ENCODE data around the gene PRR18.
A peak's percentile ranks its signal among the peaks of the same experiment; 100 is the strongest.
"Not testable (repeated sequence)": the region's sequence is repeated elsewhere in the genome, so short reads cannot be mapped to it uniquely, and the experiment has no call there.

The PRR18 gene

DNA sequence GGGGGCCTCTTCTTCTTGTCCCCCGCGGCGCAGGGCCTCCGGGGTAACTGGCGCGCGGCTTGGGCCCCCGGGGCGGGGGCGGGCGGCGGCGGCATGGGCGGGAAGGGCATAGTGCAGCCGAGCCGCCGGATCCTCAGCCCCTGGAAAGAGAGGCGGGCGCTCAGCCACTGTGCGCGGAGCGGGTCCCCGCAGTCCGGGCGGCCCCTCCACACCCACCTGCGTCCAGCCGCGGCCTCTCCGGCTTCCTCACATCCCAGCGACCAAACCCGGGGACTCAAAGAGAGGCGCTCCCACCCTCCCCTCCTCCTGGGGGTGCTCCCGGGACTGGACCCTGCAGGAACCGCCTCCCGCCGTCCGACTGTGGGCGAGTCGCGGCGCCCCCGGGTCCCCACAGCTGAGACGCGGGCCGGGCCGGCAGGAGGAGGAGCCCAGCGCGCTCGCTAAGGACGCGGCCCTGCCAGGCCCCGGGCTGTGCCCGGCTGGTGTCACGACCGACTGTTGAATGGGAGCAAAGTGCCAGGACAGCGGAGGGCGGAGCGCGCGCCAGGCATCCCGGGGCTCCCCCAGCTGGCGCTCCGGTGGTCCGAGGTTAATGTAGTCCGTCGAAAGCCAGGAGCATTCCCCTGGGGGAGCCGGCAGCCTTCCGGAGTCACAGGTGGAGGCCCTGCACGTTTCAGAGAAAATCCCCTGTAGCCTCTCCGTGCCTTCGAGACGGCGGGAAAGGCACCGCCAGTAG, at the start of gene PRR18:
Gene PRR18, minus strand, starts transcription at position 360 of the 736 bp plus-strand sequence. Its CDS starts 250 bp downstream, at position 110.
- no peak for DNase-seq

DNA sequence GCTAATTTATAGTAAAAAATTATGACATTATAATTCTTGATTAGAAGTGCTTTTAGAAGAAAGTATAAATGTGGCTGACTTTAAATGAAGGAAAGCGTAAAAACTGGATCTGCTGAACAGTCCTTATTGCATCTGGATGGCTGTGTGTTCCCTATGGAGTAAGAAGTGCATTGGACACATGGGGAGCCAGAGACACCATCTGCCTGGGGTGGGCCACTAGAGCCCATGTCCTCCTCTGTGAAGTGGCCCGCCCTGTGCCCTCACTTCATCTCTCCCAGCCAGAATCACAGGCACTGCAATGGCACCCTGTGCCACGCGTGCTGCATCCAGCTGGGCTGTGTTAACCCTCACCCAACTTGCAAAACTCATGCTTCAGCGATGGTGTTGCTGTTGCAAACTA, 47.4 kb upstream of the PRR18 start:
- no peak for DNase-seq

DNA sequence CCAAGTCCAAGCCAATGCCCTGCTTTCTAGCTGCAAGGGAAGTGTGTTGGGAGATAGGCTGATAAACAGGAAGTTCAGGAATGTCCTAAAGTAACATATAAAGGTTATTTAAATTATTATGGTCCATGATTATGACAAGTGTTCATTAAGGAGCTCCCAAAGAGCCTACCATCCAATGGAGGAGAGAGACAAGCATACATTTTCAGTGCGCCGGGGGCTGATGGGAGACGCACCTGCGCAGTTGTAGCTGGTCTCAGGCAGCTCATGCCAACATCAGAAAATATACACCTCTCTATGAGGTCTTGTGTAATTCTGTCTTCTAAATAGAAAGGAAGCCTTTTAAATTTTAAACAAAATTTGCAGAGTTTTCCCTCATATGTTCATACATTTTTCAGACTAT, 46.8 kb upstream of the PRR18 start:
- DNase-seq = no peak

- no peak for DNase-seq
Observed at GRCh38 chr6:166354143-166354542, 46.0 kb upstream of the PRR18 start.

- DNase-seq = no peak
Observed at GRCh38 chr6:166353507-166353906, 45.3 kb upstream of the PRR18 start.

- DNase-seq = no peak
Observed at GRCh38 chr6:166352923-166353322, 44.7 kb upstream of the PRR18 start.

DNA sequence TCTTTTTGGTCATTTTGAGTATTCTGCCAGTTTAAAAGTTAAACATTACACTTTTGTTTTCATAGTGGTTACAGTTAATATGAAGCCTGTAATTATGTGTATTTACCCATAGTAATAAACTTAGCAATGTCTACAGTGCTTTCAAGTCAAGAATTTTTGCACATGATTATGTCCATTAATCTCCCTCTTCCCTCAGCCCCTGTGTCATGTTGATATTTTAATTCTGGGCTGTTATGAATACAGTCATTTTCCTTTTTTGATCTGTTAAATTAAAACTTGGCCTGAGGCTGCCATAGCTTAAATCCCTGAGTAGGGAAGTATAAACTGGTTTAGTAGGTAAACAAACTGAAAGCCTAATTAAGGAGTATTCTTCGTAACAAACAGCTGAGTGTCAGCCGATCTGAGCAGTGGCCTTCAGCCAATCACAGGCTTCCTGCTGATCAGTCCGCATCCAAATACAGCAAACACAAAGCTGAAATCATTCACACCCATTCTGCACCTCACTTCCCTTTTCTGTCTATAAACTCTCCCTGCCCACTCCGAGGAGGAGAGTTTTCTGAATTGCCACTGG, 43.6 kb upstream of the PRR18 start:
- peak; percentile 70 for DNase-seq

GRCh38 chr6:166348305-166348949, 40.2 kb upstream of the PRR18 start:
- no peak for DNase-seq

GRCh38 chr6:166346965-166347364, 38.8 kb upstream of the PRR18 start:
- no peak for DNase-seq

DNA sequence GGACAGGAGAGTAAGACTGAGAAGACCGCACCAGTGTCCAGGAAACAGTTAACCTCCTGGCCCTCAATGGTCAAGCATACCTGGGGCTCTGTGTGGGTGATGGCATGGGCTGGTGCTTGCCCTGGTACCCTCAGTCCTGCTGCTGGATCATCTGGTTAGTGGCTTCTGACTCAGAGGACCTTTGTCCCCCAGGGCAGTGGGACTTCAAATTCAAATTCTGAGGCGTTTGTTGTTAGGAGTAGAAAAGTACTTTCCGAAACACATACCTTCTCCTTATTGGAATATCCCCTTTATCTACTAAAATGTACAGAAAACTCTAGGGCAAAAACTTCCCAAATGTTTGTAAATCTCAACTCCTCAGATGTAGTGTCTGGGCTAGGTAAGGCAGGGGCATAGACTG, 38.3 kb upstream of the PRR18 start:
- DNase-seq = no peak

DNA sequence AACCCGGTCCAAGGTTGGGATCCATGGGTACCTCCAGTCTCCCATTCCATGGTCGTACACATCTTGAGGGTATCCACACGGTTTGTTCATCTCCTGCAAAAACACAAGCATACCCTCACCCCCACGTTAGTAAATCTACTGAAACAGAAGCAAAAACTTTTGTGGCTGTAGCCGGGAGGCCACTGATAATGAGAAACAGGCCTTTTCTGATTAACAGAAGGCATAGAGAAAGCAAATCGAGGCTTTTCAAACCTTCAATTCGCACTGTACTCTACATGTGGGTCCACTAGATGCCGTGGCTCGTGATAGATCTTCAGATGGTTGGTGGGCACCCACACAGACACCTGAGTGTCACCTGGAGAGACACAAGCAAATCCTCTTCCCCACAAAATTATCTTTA, 37.5 kb upstream of the PRR18 start:
- not testable (repeated sequence) for DNase-seq

- not testable (repeated sequence) for DNase-seq
Observed at GRCh38 chr6:166344921-166345320, 36.7 kb upstream of the PRR18 start.

DNA sequence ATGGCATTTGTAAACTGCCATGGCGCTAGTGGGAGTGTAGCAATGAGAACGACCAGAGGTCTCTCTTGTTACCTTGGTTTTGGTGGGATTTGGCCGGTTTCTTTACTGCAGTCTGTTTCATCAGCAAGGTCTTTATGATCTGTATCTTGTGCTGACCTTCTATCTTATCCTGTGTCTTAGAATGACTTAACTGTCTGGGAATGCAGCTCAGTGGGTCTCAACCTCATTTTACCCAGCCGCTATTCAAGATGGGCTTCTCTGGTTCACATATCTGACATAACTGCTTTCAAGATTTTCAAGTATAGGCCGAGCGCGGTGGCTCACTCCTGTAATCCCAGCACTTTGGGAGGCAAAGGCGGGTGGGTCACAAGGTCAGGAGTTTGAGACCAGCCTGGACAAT, 36.0 kb upstream of the PRR18 start:
- no peak for DNase-seq

GRCh38 chr6:166343150-166343487, 34.9 kb upstream of the PRR18 start:
- DNase-seq = peak; percentile 49

GRCh38 chr6:166342349-166343149, 34.4 kb upstream of the PRR18 start, which contains the start of gene SFT2D1:
Gene SFT2D1 (minus strand): TSS chr6:166342545. CDS start chr6:166342481, 64 bp downstream.
- peak; percentile 82 for DNase-seq

GRCh38 chr6:166341977-166342348, 33.8 kb upstream of the PRR18 start:
- DNase-seq = no peak

DNA sequence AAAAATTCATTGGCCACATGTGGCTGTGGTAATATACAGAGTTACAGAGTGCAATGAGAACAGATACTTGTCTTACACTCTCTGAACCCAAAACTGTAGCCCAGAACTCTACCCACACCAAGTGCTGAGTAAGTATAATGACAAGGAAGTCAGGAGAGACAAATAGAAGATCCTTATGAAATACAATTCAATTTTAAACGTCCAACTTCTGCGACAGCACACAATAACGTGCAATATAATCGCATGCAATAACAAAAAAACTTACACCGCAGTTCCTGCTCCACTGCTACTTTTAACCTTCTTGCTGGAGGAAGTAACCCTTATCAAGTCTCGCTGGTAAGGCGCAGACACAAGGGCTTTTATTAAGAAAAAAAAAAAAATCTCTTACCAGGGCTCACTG, 33.3 kb upstream of the PRR18 start:
- DNase-seq = peak; percentile 40

DNA sequence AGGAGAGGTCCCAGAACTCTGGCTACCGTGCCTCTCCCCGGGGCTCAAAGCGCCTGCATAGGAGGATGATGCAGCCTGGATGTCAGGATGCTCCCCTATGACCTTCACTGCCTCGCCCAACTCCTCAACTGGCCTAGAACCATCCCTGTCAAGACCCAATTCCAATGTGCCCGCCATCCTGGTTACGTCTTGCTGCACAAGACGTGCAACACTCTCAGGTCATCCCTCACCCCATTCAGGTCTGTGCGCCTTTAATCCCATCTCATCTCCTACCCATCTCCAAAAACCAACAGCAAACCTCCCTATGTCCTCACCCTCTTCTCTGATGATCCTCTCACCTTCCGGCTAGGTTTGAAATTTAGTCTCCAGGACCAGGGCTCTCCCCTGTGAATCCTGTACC, 30.7 kb upstream of the PRR18 start:
- DNase-seq = no peak

DNA sequence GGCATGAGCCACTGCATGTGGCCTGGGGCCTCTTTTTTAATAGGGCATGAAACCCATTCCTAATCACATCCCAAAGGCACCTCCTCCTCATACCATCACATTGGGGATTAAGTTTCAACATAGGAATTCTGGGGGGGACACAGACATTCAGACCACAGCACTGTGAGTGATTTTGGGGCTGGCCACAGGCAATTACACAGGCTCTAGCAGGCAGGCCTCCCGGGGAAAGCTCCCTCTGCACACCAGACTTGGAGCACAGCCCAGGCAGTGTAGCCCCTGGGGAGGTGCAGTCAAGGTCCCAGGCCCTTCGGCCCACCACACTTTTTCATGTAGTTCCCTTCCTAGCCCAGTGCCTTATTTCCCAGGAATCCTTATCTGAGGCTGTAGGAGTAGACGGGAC, 28.7 kb upstream of the PRR18 start:
- DNase-seq = no peak

DNA sequence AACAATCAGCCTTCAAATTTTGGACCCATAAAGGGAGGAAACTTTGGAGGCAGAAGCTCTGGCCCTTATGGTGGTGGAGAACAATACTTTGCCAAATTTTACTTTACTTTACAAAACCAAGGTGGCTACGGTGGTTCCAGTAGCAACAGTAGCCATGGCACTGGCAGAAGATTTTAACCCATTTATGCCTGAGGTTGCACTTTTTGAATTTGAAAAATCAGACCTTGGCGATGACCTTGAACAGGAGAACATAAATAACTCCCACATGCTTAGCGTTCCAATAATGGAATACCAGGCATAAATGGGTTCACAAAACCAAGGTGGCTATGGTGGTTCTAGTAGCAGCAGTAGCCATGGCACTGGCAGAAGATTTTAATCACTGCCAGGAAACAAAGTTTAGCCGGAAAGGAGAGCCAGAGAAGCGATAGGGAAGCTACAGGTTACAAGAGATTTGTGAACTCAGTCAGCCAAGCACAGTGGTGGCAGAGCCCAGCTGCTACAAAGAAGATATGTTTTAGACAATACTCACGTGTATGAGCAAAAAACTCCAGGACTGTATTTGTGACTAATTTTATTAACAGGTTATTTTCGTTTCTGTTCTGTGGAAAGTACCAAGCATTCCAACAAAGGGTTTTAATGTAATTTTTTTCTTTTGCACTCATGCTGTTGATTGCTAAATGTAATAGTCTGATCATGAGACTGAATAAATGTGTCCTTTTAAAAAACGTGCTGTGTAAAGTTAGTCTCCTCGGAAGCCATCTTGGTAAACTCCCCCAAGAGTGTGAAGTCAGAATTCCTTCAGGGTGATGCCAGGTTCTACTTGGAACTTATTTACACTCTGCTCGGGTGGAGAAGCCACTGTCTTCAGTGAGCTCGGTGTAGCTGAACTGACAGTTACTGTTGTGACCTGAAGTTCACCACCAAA, 27.4 kb upstream of the PRR18 start:
- no peak for DNase-seq

- no peak for DNase-seq
Observed at GRCh38 chr6:166334878-166335277, 26.7 kb upstream of the PRR18 start.
